Transverse colon (tissue), 3 donors: Measurements from ENCODE around the gene ZBTB38.

Experiments used
- CTCF ChIP-seq, 5 experiments: fragments of 200-600 bp in 3 of 5; fragments of 450-650 bp in 2 of 5; sonication (generic) in 3 of 5; IDR thresholded peaks; 1 replicate in 2 of 5; 2 replicates in 3 of 5; pipeline ENCODE4 v1.5.1; 2016 to 2017; ENCODE audit warnings: antibody characterized with exemption in 5 of 5, inconsistent platforms in 3 of 5, mild to moderate bottlenecking in 2 of 5, moderate library complexity in 1 of 5
- EP300 ChIP-seq: sonication (generic); formaldehyde crosslinking; IDR thresholded peaks from one replicate; pipeline ENCODE4 v1.6.1; 2017; ENCODE audit warnings: antibody characterized with exemption, low read depth
- POLR2A ChIP-seq: fragments of 450-650 bp; IDR thresholded peaks from one replicate; pipeline ENCODE4 v1.6.1; 2016; ENCODE audit warnings: antibody characterized with exemption, mild to moderate bottlenecking, moderate library complexity

DNA sequence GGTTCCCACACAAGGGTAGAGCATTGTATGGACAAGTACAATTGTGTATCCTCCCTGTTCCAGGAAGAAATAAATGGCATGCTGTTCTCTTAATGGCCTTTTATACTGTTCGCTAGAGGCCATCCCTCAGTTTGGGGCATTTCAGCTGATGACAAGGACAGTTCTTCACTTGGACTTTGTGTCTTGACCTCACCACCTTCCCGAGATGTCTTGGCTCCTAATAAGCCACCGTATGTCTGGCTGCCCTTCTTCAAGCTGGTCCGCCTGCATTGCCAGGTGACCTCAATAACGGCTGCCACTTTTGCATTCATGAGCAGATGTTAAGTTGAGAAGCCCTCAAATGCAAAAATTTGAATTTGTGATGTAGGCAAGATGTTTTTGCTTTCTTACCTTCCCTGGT, 24.1 kb downstream of the ZBTB38 start:
- TF ChIP-seq POLR2A (no peak), EP300 (no peak), CTCF (IDR thresholded peaks at IDR 0.05) (no peak)
